Omental fat pad (tissue), 4 donors: ENCODE data around the gene CPXM1. TPM values are rescaled to one million over a fixed set of nuclear protein-coding genes. Genes with fewer than 3 reads are reported as not detected.
A peak's percentile ranks its signal among the peaks of the same experiment; 100 is the strongest.

Source experiments
- ATAC-seq: fragments of 150-250 bp; one replicate; pipeline ENCODE4 v1.9.1; 2016; ENCODE audit warnings: mild to moderate bottlenecking, moderate library complexity; ENCODE audit not compliant: low FRiP score
- DNase-seq: peaks from one replicate; pipeline ENCODE4 v3.0.0-alpha.2; 2019; ENCODE audit warnings: low spot score
- CTCF ChIP-seq, 3 donors: fragments of 450-650 bp; IDR thresholded peaks; one replicate each; pipeline ENCODE4 v1.5.1; 2016 to 2017; ENCODE audit warnings: antibody characterized with exemption in 3 of 3, mild to moderate bottlenecking in 3 of 3, moderate library complexity in 2 of 3
- total RNA-seq, 4 donors: library from RNA; depleted of rRNA; stranded (reverse); fragments of >200 nt; gene quantifications; one replicate each; pipeline ENCODE4 v1.1.0, GENCODE V29; 2016

Gene CPXM1
- total RNA-seq, 4 donors from 2014 or later, result 22.1 to 74.1 (median 32.3) TPM

DNA sequence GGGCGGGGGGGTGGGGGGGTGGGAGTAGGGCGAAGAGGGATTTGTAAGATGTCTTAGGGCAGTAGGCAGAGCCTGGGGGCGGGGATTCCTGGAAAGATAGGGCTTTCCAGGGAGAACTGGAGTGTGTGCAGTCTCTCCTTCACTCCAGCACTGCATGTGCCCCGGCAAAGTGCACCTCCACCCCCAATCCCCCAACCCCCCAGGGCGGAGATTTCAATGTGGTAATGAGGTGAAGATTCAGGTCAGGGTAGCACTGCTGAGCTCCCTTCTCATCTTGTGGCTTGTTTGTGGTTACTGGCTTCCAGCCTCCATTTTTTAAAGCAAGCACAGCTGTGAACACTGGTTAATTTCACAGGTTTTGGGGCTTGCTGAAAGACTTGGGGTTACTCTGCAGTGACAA lies 21.6 kb upstream of the CPXM1 start:
- DNase-seq (no peak), ATAC-seq (peak; percentile 29)
- TF ChIP-seq CTCF (IDR thresholded peaks at IDR 0.05), result no peak

- no peak for TF ChIP-seq CTCF (IDR thresholded peaks at IDR 0.05)
- ATAC-seq, result peak; percentile 33
- DNase-seq, result no peak
Observed at GRCh38 chr20:2820896-2821869, 20.8 kb upstream of the CPXM1 start.

GRCh38 chr20:2820084-2820895 lies 19.9 kb upstream of the CPXM1 start:
- no peak for DNase-seq
- TF ChIP-seq CTCF (IDR thresholded peaks at IDR 0.05), result no peak
- ATAC-seq, result peak; percentile 84

DNA sequence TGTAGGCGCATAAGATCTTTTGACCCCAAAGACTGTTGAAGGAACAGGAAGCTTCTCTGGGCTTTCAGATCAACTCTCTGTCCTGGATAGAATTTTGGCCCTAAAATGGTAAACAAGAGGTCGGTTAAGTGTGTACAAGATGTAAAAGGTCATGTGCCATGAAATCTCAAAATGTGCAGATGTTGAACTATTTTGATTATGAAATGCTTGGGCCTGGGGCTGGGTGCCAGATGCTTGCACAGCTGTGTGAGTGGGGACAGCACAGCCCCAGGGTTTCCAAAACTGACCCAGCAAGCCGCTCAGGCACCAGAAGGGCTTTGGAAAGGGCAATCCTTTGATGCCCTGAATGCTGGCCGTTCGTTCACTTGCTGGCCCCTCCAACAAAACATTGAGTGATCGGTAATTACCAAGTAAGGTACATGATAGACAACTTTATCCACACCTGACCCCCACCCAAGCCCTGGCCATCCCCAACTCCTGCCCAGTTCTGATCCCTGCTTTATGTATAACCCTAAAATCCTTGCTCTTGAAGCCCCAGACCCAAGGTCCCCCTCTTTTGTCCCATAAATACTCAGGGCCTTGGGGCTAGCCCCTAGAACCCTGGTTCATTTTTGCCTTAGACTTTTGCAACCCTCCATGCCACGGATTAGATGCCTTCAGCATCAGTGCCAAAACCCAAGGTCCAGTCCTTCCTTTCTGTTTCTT lies 17.6 kb upstream of the CPXM1 start:
- ATAC-seq, result no peak
- TF ChIP-seq CTCF (IDR thresholded peaks at IDR 0.05), result no peak
- DNase-seq, result peak; percentile 49

DNA sequence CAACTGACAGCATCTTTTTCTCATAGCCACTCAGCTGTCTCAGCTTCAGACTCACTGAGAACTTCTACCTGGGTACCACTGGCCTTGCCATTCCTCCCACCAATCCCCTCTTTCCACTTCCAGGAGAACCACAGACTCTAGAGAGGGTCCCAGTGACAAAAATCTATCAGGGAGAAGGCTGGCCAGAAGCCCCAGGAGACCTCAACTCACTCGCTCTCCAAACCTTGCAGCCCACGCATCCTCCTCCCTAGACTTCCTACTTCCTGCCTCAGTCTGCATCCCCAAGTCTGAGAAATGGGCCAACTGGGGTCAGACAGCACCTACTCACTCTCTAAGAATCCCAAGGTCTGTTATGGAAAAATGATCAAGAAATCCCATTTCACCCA lies 16.9 kb upstream of the CPXM1 start:
- no peak for TF ChIP-seq CTCF (IDR thresholded peaks at IDR 0.05)
- no peak for ATAC-seq
- DNase-seq, result no peak

- DNase-seq, result no peak
- no peak for TF ChIP-seq CTCF (IDR thresholded peaks at IDR 0.05)
- ATAC-seq, result no peak
Observed at GRCh38 chr20:2816583-2817340, 16.3 kb upstream of the CPXM1 start.
